Endothelial cell of umbilical vein (primary cell): ENCODE results near the gene TPP1. TPM values are rescaled to one million over a fixed set of nuclear protein-coding genes. Genes with fewer than 3 reads are reported as not detected.

Experiments used
- BruUV-seq: library from RNA; stranded (reverse); fragments of 400-500 nt; replicated peaks from 2 replicates; lab custom pipeline; 2021; lab: Mats Ljungman, UMichigan
- CTCF ChIA-PET: fragments of 300-600, 350-600 bp; sonication (Branson Sonifier 250); formaldehyde crosslinking; loops from one replicate; lab custom pipeline; 2021; ENCODE audit warnings: antibody characterized with exemption, inconsistent platforms; lab: Charles Lee
- POLR2A ChIA-PET: fragments of 300-600, 350-600 bp; sonication (Branson Sonifier 250); formaldehyde crosslinking; loops from one replicate; lab custom pipeline; 2021; ENCODE audit warnings: antibody characterized with exemption, inconsistent platforms; lab: Charles Lee
- DNase-seq: peaks from one replicate; pipeline ENCODE4 v3.0.0-alpha.2; 2011; ENCODE audit warnings: low read depth, low spot score
- FAIRE-seq: peaks from 2 replicates; lab custom pipeline; 2011; peaks lifted over from hg19 to GRCh38; lab: Jason Lieb, UNC
- H2AFZ ChIP-seq: 2 replicates; pipeline ENCODE4 v1.6.0; 2012; ENCODE audit warnings: low read depth, low read length, control low read depth, inconsistent platforms
- H3K27ac ChIP-seq: 2 replicates; pipeline ENCODE4 v1.5.1; 2011; ENCODE audit warnings: low read depth, mild to moderate bottlenecking, control low read depth, low read length, moderate library complexity; ENCODE audit not compliant: insufficient read depth
- H3K27me3 ChIP-seq, 2 experiments: 2 replicates each; pipeline versions ENCODE4 v1.6.0 to v1.6.1; 2011; ENCODE audit warnings: low read length in 2 of 2, mixed read lengths in 1 of 2; ENCODE audit not compliant: control insufficient read depth in 2 of 2, insufficient read depth in 2 of 2
- H3K36me3 ChIP-seq, 2 experiments: 2 replicates in 1 of 2; 3 replicates in 1 of 2; pipeline ENCODE4 v1.5.1; 2011; ENCODE audit warnings: low read length in 2 of 2, mild to moderate bottlenecking in 1 of 2, moderate library complexity in 1 of 2; ENCODE audit not compliant: control insufficient read depth in 2 of 2, insufficient read depth in 2 of 2; ENCODE audit errors: extremely low read depth in 1 of 2
- H3K4me1 ChIP-seq: 3 replicates; pipeline ENCODE4 v1.5.1; 2011; ENCODE audit warnings: mild to moderate bottlenecking, low read length; ENCODE audit not compliant: control insufficient read depth, insufficient read depth; ENCODE audit errors: extremely low read depth
- H3K4me2 ChIP-seq: 2 replicates; pipeline ENCODE4 v1.6.1; 2011; ENCODE audit warnings: low read length, control low read depth, mixed read lengths; ENCODE audit not compliant: insufficient read depth
- H3K4me3 ChIP-seq, 3 experiments: fragments of 200-600 bp in 1 of 3; sonication (generic), shearing (Covaris generic) in 1 of 3; replicated peaks in 1 of 3; 2 replicates each; pipeline ENCODE4 v1.5.1; 2011 to 2016; ENCODE audit warnings: control low read depth in 3 of 3, low read length in 3 of 3, mild to moderate bottlenecking in 2 of 3, inconsistent platforms in 1 of 3, low read depth in 1 of 3, moderate library complexity in 1 of 3; ENCODE audit not compliant: insufficient read depth in 1 of 3
- H3K79me2 ChIP-seq: 2 replicates; pipeline ENCODE4 v1.6.0; 2012; ENCODE audit warnings: low read length, inconsistent platforms; ENCODE audit not compliant: control insufficient read depth, insufficient read depth
- H3K9ac ChIP-seq: replicated peaks from 2 replicates; pipeline ENCODE3; 2011; ENCODE audit warnings: low read length, control low read depth; ENCODE audit not compliant: insufficient read depth; ENCODE audit errors: extremely low read depth
- H3K9me1 ChIP-seq: replicated peaks from 3 replicates; pipeline ENCODE4 v1.6.0; 2011; ENCODE audit warnings: mild to moderate bottlenecking, low read length; ENCODE audit not compliant: control insufficient read depth, insufficient read depth; ENCODE audit errors: extremely low read depth
- H3K9me3 ChIP-seq: replicated peaks from 2 replicates; pipeline ENCODE4 v1.5.1; 2012; ENCODE audit warnings: low read length, inconsistent platforms; ENCODE audit not compliant: control insufficient read depth, insufficient read depth
- H4K20me1 ChIP-seq: replicated peaks from 2 replicates; pipeline ENCODE3; 2011; ENCODE audit warnings: mild to moderate bottlenecking, low read length; ENCODE audit not compliant: control insufficient read depth, insufficient read depth; ENCODE audit errors: extremely low read depth
- EZH2 ChIP-seq: IDR thresholded peaks from 2 replicates; pipeline ENCODE4 v1.6.1; 2012; ENCODE audit warnings: borderline replicate concordance, low read depth, mild to moderate bottlenecking, moderate library complexity, low read length, inconsistent platforms; ENCODE audit not compliant: severe bottlenecking
- FOS ChIP-seq: IDR thresholded peaks from 2 replicates; pipeline ENCODE4 v1.6.1; 2011; ENCODE audit warnings: mild to moderate bottlenecking, low read length, moderate library complexity, borderline replicate concordance; ENCODE audit not compliant: insufficient read depth
- GATA2 ChIP-seq: IDR thresholded peaks from 2 replicates; pipeline ENCODE4 v1.7.0; 2011; ENCODE audit warnings: low read depth, mild to moderate bottlenecking, moderate library complexity, mixed read lengths, low read length; ENCODE audit not compliant: insufficient read length, insufficient read depth
- JUN ChIP-seq: IDR thresholded peaks from 2 replicates; pipeline ENCODE4 v1.6.1; 2011; ENCODE audit warnings: borderline replicate concordance, low read depth; ENCODE audit not compliant: insufficient read length, insufficient read depth
- MYC ChIP-seq: IDR thresholded peaks from one replicate; pipeline ENCODE4 v1.6.1; 2011; ENCODE audit warnings: mild to moderate bottlenecking, low read depth, low read length
- POLR2A ChIP-seq: IDR thresholded peaks from 2 replicates; pipeline ENCODE4 v1.6.1; 2012; ENCODE audit warnings: low read depth, mild to moderate bottlenecking, control low read depth, low read length
- POLR2AphosphoS5 ChIP-seq: IDR thresholded peaks from 2 replicates; pipeline ENCODE4 v1.6.1; 2012; ENCODE audit warnings: low read depth, mild to moderate bottlenecking, control low read depth, low read length, moderate library complexity; ENCODE audit not compliant: insufficient read depth
- dilution Hi-C: fragments of 300-500 bp; cut with MboI; formaldehyde crosslinking; loops from one replicate; pipeline ENCODE4 v1.15.0; 2019; ENCODE audit warnings: low sequenced_read_pairs; ENCODE audit not compliant: extremely low pct_ligation_motif_present
- intact Hi-C: fragments of 100-400 bp; cut with micrococcal nuclease; formaldehyde crosslinking; loops from one replicate; pipeline ENCODE4 v1.10.0; 2022
- polyA plus RNA-seq, 4 experiments: library from polyadenylated mRNA; depleted of rRNA in 3 of 4; stranded (reverse) in 3 of 4; unstranded in 1 of 4; fragments of >200 nt; gene quantifications; 2 replicates each; pipeline versions ENCODE4 v1.2.1 to v1.2.3, GENCODE V29; 2011 to 2012; ENCODE audit warnings: missing spikeins in 1 of 4
- total RNA-seq: library from RNA; stranded (reverse); gene quantifications from 2 replicates; pipeline ENCODE4 v1.2.3, GENCODE V29; 2021
- TF ChIP-seq, protein P1 (sequence below): IDR thresholded peaks from 2 replicates; pipeline ENCODE4 v1.6.1; 2011; ENCODE audit not compliant: insufficient read depth, insufficient read length
- TF ChIP-seq, protein P2 (sequence below), 2 donors: IDR thresholded peaks; 1 replicate in 1 of 2; 2 replicates in 1 of 2; pipeline ENCODE4 v1.5.1; 2011; ENCODE audit warnings: low read length in 2 of 2, mild to moderate bottlenecking in 2 of 2, moderate library complexity in 2 of 2, control low read depth in 1 of 2, inconsistent platforms in 1 of 2, low read depth in 1 of 2; ENCODE audit not compliant: insufficient read depth in 1 of 2; ENCODE audit errors: extremely low read depth in 1 of 2

Gene TPP1
- total and polyA plus RNA-seq, 2 donors (not counting 3 experiments of a cell fraction or from before 2014, with no cell fraction given) = 124 to 224 TPM

DNA sequence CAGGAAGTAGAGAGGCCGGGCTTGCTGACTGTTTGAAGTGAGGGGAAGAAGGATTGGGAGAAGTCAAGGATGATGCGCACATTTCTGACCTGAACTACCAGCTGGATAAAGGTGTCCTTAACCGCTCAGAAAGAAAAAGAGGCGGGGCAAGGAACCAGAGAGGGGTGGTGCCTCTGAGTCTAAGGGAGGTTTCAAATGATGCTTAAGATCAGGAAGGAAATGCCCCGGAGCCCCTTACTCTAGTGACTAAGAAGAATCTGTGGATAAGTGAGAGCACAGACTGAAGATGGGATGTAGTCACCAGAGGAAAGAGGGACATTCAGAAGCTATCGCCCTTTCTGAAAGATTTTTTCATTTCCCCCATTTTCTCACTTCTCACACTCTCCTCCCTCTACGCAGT, 23.7 kb upstream of the TPP1 start:
- H4K20me1 ChIP-seq = no peaks in the 10 kb centered on the region
- no peak overlapping the region for H2AFZ ChIP-seq
- TF ChIP-seq FOS (no peak), JUN (no peak), MYC (no peak), POLR2A (no peak), POLR2AphosphoS5 (no peak), EZH2 (no peak), GATA2 (no peak)
- TF ChIP-seq, protein P1, sequence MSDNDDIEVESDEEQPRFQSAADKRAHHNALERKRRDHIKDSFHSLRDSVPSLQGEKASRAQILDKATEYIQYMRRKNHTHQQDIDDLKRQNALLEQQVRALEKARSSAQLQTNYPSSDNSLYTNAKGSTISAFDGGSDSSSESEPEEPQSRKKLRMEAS = no peak
- TF ChIP-seq, protein P2, sequence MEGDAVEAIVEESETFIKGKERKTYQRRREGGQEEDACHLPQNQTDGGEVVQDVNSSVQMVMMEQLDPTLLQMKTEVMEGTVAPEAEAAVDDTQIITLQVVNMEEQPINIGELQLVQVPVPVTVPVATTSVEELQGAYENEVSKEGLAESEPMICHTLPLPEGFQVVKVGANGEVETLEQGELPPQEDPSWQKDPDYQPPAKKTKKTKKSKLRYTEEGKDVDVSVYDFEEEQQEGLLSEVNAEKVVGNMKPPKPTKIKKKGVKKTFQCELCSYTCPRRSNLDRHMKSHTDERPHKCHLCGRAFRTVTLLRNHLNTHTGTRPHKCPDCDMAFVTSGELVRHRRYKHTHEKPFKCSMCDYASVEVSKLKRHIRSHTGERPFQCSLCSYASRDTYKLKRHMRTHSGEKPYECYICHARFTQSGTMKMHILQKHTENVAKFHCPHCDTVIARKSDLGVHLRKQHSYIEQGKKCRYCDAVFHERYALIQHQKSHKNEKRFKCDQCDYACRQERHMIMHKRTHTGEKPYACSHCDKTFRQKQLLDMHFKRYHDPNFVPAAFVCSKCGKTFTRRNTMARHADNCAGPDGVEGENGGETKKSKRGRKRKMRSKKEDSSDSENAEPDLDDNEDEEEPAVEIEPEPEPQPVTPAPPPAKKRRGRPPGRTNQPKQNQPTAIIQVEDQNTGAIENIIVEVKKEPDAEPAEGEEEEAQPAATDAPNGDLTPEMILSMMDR (IDR thresholded peaks at IDR 0.05; ENCODE audit: extremely low read depth in 1 of 2, insufficient read depth in 1 of 2, low read depth in 1 of 2, low read length in 2 of 2) = no peak
- BruUV-seq = no TSS peak
- FAIRE-seq (peak; percentile 65), DNase-seq (no peak)
- dilution Hi-C loops (no loop called here), intact Hi-C loops (no loop called here)
- H3K4me1 ChIP-seq = peaks cover 38% of the 10 kb centered on the region
- ChIA-PET CTCF (no interaction called here), POLR2A (no interaction called here)
- H3K36me3 ChIP-seq = peaks cover 0 to 17% of the 10 kb centered on the region in 2 experiments
- no peak overlapping the region for H3K4me3 ChIP-seq
- H3K9me1 ChIP-seq = no peaks in the 10 kb centered on the region
- H3K27me3 ChIP-seq = no peaks in the 10 kb centered on the region
- H3K27ac ChIP-seq = no peak overlapping the region
- H3K79me2 ChIP-seq = peaks cover 4% of the 10 kb centered on the region
- H3K4me2 ChIP-seq = no peak overlapping the region
- H3K9ac ChIP-seq = no peak overlapping the region
- no peaks in the 10 kb centered on the region for H3K9me3 ChIP-seq
